Measurements from ENCODE around the gene TSPAN1.

Gene TSPAN1

GRCh38 chr1:46187106-46187869 lies 12.4 kb downstream of the TSPAN1 start:
- DNase-seq (ENCODE audit: low read depth) = no peak

- DNase-seq (ENCODE audit: low read depth) = no peak
Observed at GRCh38 chr1:46188295-46189030, 13.6 kb downstream of the TSPAN1 start.

GRCh38 chr1:46190539-46190938 lies 15.7 kb downstream of the TSPAN1 start:
- no peak for DNase-seq (ENCODE audit: low read depth)

GRCh38 chr1:46191033-46191701 lies 16.3 kb downstream of the TSPAN1 start:
- DNase-seq (ENCODE audit: low read depth) = no peak

GRCh38 chr1:46192171-46192570 lies 17.3 kb downstream of the TSPAN1 start:
- DNase-seq (ENCODE audit: low read depth) = no peak

GRCh38 chr1:46193285-46193684 lies 18.4 kb downstream of the TSPAN1 start:
- no peak for DNase-seq (ENCODE audit: low read depth)

GRCh38 chr1:46193984-46194570 lies 19.2 kb downstream of the TSPAN1 start:
- no peak for DNase-seq (ENCODE audit: low read depth)

- no peak for DNase-seq (ENCODE audit: low read depth)
Observed at GRCh38 chr1:46194641-46195193, 19.8 kb downstream of the TSPAN1 start.

- DNase-seq (ENCODE audit: low read depth) = no peak
Observed at GRCh38 chr1:46196609-46197008, 21.7 kb downstream of the TSPAN1 start.

- no peak for DNase-seq (ENCODE audit: low read depth)
Observed at GRCh38 chr1:46197560-46197963, 22.7 kb downstream of the TSPAN1 start.

GRCh38 chr1:46197964-46198811 lies 23.3 kb downstream of the TSPAN1 start, which contains the start of gene POMGNT1:
Gene POMGNT1, minus strand, starts transcription at chr1:46198434. Its CDS starts 613 bp downstream, at chr1:46197821.
- DNase-seq (ENCODE audit: low read depth) = peak; percentile 56

GRCh38 chr1:46199233-46199749 lies 24.4 kb downstream of the TSPAN1 start:
- DNase-seq (ENCODE audit: low read depth) = no peak

- DNase-seq (ENCODE audit: low read depth) = no peak
Observed at GRCh38 chr1:46203738-46204405, 29.0 kb downstream of the TSPAN1 start.

- no peak for DNase-seq (ENCODE audit: low read depth)
Observed at GRCh38 chr1:46204406-46204742, 29.5 kb downstream of the TSPAN1 start.

GRCh38 chr1:46205141-46205540 lies 30.3 kb downstream of the TSPAN1 start:
- no peak for DNase-seq (ENCODE audit: low read depth)

GRCh38 chr1:46205791-46206190 lies 30.9 kb downstream of the TSPAN1 start:
- DNase-seq (ENCODE audit: low read depth) = no peak

GRCh38 chr1:46206399-46206798 lies 31.5 kb downstream of the TSPAN1 start:
- no peak for DNase-seq (ENCODE audit: low read depth)

- no peak for DNase-seq (ENCODE audit: low read depth)
Observed at GRCh38 chr1:46210561-46210960, 35.7 kb downstream of the TSPAN1 start.

GRCh38 chr1:46211051-46211450 lies 36.2 kb downstream of the TSPAN1 start:
- DNase-seq (ENCODE audit: low read depth) = no peak

GRCh38 chr1:46215504-46215903 lies 40.6 kb downstream of the TSPAN1 start:
- DNase-seq (ENCODE audit: low read depth) = no peak
